Measurements from ENCODE around the gene MXI1.

Gene MXI1

DNA sequence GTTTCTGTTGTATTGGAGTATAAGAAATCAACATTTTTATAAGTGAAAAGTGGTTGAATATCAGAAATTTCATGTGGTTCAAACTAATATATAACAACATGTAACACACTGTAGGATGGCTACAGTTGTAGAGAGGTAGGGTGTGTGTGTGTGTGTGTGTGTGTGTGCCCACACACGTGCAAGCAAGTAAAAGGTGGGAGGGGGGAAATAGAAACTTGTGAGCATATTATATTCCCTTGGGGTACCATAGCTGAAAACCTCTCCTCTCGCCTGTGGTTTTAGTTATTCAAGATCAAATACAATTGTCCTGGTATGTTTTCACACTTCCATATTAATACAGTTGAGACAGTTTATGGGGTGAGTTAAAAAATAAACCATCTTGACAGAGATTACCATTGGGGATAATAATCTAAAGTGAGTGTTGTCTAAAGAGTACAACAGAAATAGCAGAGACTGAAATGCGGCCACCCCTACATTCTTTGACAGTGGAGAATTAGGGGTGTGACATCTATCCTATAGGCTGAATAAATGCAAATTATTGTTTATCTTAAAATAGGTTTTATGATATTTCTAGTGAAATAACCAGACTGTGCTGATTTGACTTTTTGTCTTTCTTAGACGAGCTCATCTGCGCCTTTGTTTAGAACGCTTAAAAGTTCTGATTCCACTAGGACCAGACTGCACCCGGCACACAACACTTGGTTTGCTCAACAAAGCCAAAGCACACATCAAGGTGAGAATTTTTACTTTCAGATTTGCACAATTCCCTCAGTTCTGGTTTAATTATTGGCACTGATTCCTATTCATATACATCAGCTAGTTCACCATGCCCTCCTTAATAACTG, 71.4 kb downstream of the MXI1 start:
- DNase-seq: no peak

GRCh38 chr10:110279407-110279986, 72.1 kb downstream of the MXI1 start:
- DNase-seq: peak; percentile 50

DNA sequence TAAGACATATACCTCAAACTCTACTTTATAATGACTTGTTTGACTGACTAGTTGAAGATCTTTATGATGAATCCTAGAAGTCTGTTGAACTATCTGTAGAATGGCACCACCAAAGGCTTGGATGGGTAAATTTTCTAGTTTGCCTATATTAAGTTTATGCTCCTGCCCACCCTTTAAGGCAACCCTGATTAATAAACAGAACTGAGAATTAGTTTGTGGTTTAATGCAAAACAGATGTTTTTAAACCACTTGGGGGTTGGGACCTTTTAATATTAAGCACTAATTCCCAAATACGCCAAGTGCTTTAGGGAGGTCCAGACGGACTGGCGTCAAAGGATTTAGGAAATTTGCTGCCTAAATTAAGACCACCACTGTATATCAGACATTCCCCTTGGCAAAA, 76.9 kb downstream of the MXI1 start:
- no peak for DNase-seq

- DNase-seq: no peak
These were observed 78.1 kb downstream of the MXI1 start for GRCh38 chr10:110285501-110285900.

GRCh38 chr10:110286841-110287240, 79.4 kb downstream of the MXI1 start:
- DNase-seq: no peak

DNA sequence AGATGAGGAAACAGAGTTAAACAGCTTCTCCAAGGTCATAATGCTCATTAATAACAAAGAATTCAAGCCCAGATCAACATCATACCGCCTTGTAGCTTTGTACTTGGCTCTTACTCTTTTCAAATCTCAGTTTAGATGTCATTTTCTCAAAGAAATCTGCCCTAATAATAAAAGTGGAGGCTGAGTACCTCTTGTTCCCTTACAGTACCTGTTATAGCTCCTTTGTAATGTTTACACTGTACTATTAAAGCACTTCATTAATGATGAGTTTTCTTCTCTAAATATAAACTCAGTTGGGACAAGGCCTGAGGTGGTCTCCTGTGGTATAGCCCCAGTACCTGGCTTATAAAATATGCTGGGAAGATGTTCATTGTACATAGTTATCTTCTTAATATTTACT, 89.6 kb downstream of the MXI1 start:
- DNase-seq: no peak

GRCh38 chr10:110300486-110300986, 93.1 kb downstream of the MXI1 start:
- no peak for DNase-seq

DNA sequence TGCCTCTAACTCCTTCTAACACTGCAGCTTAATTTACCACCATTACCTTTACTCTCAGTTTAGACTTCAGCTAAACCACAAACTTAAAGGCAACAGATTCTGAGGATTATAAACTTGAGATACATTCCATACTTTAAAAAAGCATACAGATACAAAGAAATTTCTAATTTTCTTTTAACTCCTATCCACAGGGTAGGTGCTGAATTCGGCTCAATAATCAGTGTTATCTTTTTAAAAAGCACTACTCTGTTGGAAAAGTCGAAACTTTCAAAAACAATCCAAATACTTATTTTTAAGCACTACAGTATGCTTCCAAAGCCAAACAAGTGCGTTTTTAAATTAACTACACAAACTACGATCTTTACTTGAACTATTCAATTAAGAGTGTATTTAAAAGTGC, 96.3 kb downstream of the MXI1 start:
- no peak for DNase-seq

GRCh38 chr10:110304394-110304779, 97.0 kb downstream of the MXI1 start:
- no peak for DNase-seq

- DNase-seq: peak; percentile 97
These were observed 97.5 kb downstream of the MXI1 start, which contains the start of gene SMNDC1 for GRCh38 chr10:110304780-110305421. TSS of gene SMNDC1 (minus strand) at chr10:110304920. CDS start at chr10:110303587, 1,333 bp downstream.

DNA sequence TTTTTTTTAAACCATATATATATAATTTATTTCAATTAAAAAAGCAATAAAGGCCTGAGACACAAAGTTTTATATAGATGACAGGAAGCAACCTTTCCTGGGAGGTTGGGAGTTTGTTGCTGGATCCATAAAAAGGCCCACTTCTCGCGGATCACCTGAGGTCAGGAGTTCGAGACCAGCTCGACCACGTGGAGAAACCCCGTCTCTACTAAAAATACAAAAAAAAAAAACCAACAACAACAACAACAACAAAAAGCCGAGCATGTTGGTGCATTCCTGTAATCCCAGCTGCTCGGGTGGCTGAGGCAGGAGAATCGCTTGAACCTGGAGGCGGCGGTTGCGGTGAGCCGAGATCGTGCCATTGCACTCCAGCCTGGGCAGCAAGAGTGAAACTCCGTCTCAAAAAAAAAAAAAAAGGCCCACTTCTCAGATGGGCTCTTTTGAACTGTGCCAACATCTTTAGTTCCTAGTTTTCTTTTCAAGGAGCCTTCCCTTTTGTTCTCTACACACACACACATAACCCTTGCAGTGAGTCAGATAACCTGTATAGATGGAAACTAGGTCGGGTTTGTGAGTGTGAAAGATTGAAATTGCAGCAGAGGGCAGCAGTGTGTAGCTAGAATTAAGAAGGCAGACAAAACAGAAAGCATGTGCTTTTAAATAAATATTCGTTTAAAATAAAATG, 98.5 kb downstream of the MXI1 start:
- peak; percentile 39 for DNase-seq

DNA sequence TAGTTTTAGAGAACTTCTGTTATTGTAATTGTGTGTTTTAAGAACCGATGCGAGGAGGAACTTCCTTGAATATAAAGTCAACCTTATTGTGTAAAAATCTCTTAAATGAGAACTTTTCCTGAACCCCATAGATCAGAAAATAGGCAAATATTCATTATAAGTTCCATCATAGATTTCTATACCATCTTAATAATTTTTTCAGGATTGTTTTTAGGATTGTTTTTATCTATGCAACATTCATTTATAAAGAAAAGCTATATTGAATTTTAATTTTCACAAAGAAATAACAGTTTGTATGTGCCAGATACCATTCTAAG, 99.0 kb downstream of the MXI1 start:
- no peak for DNase-seq

DNA sequence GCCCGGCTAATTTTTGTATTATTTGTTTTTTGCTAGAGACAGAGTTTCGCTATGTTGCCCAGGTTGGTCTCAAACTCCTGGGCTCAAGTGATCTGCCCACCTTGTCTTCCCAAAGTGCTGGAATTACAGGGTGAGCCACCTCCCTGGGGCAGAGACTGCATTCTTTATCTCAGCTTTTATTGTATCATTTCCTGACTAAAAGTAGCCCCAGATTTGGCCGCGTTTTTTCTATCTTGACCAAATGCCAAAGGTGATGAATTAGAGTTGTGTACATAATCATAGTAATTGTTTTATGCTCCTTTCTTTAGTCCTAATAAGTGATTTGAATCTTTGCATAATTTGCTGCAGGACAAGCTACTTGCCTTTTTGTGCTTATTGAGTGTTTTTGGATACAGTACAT, 100.4 kb downstream of the MXI1 start:
- DNase-seq: no peak

GRCh38 chr10:110310741-110311140, 103.3 kb downstream of the MXI1 start:
- peak; percentile 45 for DNase-seq

DNA sequence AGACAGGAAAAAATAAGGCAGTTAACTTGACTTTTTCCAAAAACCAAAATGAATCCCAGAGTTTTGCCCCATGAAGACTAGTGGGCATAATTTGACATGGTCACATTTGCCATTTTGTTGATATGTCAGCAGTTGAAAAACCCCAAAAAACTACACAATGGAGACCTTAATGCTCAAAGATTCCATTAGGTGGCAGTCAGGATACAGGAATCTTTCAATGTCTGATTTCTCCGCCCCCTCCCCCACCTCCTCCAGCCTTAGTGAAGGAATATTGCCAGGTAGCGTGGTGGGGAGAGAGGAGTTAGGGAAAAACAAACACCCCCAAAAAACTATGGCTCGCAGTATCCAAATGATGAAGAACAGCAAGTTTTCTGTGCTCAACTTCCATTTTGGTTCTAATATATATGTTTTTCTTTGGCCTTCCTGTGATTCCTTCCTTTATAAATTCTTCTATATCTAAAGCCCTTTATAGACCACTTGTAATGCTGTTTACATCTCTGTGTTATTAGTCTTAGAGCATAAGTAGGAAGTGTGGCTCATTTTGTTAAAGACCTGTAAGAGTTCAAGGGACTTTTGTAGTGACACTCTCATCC, 104.0 kb downstream of the MXI1 start:
- peak; percentile 62 for DNase-seq

DNA sequence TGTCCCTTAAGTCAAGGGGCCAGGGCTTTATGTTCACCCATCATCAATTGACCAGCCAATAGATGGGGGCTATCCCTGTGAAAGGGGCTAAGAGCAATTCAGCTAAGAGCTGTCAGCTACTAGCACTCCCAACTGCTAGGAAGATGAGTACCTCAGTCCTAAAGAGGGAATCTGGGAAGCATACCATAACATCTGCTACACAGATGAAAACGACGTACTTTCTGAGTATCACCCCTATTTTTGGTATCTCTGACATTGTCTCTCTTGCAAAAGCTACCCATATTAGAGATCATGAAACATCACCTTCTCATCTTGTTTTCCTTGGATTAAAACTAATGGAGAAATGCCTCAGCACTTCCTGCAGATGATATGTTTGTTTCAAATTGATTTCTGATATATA, 104.8 kb downstream of the MXI1 start:
- no peak for DNase-seq

DNA sequence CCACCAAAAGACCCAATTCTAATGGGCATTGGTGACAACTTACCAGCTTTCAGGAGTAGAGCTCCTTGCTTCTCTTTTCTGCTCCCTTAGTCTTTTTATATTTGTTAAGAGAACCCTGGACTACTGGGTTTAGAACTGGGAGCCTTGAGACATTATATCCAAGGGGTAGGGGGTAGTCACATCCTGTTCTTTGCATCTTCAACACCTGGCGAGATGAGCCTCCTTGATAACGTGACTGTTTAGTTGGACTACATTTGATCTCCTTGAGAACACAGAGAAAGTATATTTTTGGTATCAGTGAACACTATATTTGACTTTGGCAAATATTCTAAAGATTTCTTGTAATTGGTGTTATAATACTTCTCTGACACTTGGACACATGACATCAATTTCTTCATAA, 106.3 kb downstream of the MXI1 start:
- DNase-seq: no peak

DNA sequence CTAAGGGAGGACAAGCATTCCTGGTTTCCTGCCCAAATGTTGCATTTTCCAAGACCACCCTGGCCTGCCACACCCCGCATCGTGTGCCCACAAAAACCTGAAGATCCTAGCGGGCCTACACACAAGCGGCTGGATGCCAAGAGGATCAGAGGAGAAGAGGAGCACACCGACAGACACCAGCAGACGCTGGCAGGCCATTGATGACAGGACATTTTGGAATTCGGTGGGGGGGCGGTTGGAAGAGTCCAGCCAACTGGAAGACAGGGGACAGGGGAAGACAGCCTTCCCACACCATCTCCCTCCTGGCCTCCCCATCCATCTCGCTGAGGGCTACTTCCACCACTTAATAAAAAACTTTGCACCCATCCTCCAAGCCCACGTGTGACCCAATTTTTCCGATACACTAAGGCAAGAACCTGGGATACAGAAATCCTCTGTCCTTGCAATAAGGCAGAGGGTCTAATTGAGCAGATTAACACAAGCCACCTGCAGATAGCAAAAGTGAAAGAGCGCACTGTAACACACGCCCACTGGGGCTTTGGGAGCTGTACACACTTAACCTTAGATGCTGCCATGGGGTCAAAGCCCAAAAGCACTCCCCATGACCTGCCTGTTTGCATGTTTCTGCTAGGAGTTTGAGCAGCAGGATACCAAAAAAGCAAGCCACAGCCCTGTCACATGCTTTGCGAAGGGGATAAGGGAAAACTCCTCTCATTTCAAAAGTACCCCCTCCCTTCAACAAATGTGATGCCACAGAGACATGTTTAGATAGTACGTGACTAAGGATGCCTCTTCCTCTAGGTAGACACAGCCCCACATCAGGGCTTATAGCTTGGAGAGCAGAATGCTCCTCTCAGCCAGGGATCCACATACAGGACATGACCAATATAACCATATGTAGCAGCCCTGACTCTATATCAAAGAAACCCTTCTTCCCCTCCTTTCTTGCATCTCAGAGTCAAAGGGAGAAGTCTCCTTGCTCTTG, 110.8 kb downstream of the MXI1 start:
- DNase-seq: no peak

DNA sequence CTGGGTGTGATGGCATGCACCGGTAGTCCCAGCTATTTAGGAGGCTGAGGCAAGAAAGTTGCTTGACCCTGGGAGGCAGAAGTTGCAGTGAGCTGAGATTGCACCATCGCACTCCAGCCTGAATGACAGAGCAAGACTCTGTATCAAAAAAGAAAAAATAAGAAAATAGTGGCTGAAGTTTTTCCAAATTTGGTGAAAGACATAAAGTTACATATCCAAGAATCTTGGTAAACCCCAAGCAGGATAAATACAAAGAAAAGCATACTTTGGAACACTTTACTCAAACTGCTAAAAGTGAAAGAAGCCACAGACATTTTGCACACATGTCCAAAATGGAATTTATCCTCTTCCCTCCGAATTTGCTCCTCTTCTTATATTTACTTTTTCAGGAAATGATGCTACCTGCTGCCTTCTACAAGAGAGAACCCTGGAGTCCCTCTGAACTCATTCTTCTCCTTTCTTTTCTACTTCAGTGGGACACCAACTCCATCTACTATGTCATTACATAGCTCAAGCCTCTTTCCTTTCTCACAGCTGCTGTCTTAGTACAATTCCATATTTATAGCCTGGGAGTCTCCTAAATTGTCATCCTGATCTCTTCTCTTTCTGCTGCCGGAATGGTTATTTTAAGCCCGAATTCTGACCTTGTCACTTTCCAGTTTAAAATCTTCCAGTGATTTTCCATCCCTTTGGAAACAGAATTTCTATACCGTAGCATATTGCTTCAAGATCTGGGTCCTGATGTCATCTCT, 114.6 kb downstream of the MXI1 start:
- DNase-seq: no peak

GRCh38 chr10:110323503-110323902, 116.1 kb downstream of the MXI1 start:
- no peak for DNase-seq

DNA sequence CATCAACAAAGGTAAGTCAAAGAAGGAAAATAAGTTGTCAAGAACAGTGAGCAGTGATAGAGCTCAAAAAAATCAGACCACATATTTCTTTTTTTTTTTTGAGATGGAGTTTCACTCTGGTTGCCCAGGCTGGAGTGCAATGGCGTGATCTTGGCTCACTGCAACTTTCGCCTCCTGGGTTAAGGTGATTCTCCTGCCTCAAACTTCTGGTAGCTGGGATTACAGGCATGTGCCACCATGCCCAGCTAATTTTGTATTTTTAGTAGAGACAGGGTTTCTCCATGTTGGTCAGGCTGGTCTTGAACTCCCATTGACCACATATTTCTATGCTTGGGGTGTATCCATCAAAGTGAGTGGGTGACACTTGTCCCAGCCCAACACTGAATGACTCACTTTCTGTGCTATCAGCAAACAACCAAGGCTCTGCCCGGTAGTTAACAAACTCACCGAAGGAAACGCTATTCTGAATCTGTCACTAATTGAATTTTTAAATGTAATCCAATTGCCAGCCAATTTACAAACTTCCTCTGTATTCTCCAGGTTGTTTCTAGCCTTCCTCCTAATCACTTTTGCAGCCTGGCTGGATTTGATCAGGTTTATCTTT, 116.9 kb downstream of the MXI1 start:
- no peak for DNase-seq

All from KG1 (cell line).